K562 (cell line): Measurements from ENCODE around the gene SMIM30. TPM values are rescaled to one million over a fixed set of nuclear protein-coding genes. Genes with fewer than 3 reads are reported as not detected.

Source experiments
- HEY1 ChIP-seq: fragments of 250-450 bp; sonication (Bioruptor Pico); IDR thresholded peaks from 2 replicates; pipeline ENCODE4 v1.5.0; 2020; ENCODE audit warnings: mild to moderate bottlenecking, moderate library complexity, borderline replicate concordance
- KDM5B ChIP-seq: fragments of 200-600 bp; sonication (generic); IDR thresholded peaks from 2 replicates; pipeline ENCODE4 v1.6.1; 2012; ENCODE audit warnings: low read depth, mild to moderate bottlenecking, moderate library complexity, low read length, control low read depth, inconsistent platforms; ENCODE audit not compliant: insufficient replicate concordance
- KLF10 ChIP-seq: fragments of 250-450 bp; sonication (Bioruptor Pico); IDR thresholded peaks from 2 replicates; pipeline ENCODE4 v1.6.1; 2021; ENCODE audit warnings: matching md5 sums
- MECOM ChIP-seq: fragments of 250-450 bp; sonication (Bioruptor Pico); IDR thresholded peaks from 2 replicates; pipeline ENCODE4 v1.8.0; 2022; ENCODE audit warnings: inconsistent platforms
- ZNF212 ChIP-seq: fragments of 450-650 bp; formaldehyde crosslinking; IDR thresholded peaks from 2 replicates; pipeline ENCODE4 v1.4.0; 2020; ENCODE audit warnings: mild to moderate bottlenecking
- polyA plus RNA-seq, 8 experiments: library from polyadenylated mRNA; depleted of rRNA in 4 of 8; stranded (reverse) in 5 of 8; unstranded in 3 of 8; fragments of >200 nt; fragmentation: Nextera tagmentation in 2 of 8; fragmentation: Illumina TruSeq in 1 of 8; extraction: Ambion mirVana in 2 of 8; extraction: Trizol in 1 of 8; gene quantifications; 2 replicates each; pipeline versions ENCODE4 v1.2.1 to v1.2.3, GENCODE V29; 2011 to 2014; ENCODE audit warnings: inconsistent platforms in 1 of 8, missing spikeins in 1 of 8
- total RNA-seq, 7 experiments: library from RNA; depleted of rRNA in 6 of 7; stranded (reverse); fragments of >200 nt in 6 of 7; fragmentation: Illumina TruSeq in 2 of 7; extraction: Trizol in 2 of 7; gene quantifications; 2 replicates each; pipeline versions ENCODE4 v1.2.1 to v1.2.3, GENCODE V29; 2011 to 2021; ENCODE audit warnings: low replicate concordance in 1 of 7
- TF ChIP-seq, protein P1 (sequence below), 2 experiments: fragments of 450-650 bp; formaldehyde crosslinking in 1 of 2; IDR thresholded peaks; 2 replicates each; pipeline versions ENCODE4 v1.4.0 to v1.6.1; 2014 to 2020; ENCODE audit warnings: mild to moderate bottlenecking in 2 of 2, borderline replicate concordance in 1 of 2, low read depth in 1 of 2
- TF ChIP-seq, protein P2 (sequence below): fragments of 450-650 bp; formaldehyde crosslinking; IDR thresholded peaks from 2 replicates; pipeline ENCODE4 v1.4.0; 2022; ENCODE audit warnings: mild to moderate bottlenecking, moderate library complexity
- TF ChIP-seq, protein P3 (sequence below): fragments of 250-450 bp; sonication (Bioruptor Pico); IDR thresholded peaks from 2 replicates; pipeline ENCODE4 v1.4.0; 2020; ENCODE audit warnings: mild to moderate bottlenecking, moderate library complexity
- TF ChIP-seq, protein P4 (sequence below), 2 experiments: fragments of 250-450 bp in 1 of 2; fragments of 450-650 bp in 1 of 2; sonication (Bioruptor Pico) in 1 of 2; IDR thresholded peaks; 2 replicates each; pipeline versions ENCODE4 v1.6.1 to v1.8.0; 2016 to 2021; ENCODE audit warnings: mild to moderate bottlenecking in 2 of 2, moderate library complexity in 2 of 2, missing compliant biosample characterization in 1 of 2, missing genetic modification characterization in 1 of 2

Gene SMIM30
- total and polyA plus RNA-seq, 9 of the 15 experiments (the other 6 are each of a cell fraction or from before 2014, with no cell fraction given) = 161 to 891 (median 316) TPM

DNA sequence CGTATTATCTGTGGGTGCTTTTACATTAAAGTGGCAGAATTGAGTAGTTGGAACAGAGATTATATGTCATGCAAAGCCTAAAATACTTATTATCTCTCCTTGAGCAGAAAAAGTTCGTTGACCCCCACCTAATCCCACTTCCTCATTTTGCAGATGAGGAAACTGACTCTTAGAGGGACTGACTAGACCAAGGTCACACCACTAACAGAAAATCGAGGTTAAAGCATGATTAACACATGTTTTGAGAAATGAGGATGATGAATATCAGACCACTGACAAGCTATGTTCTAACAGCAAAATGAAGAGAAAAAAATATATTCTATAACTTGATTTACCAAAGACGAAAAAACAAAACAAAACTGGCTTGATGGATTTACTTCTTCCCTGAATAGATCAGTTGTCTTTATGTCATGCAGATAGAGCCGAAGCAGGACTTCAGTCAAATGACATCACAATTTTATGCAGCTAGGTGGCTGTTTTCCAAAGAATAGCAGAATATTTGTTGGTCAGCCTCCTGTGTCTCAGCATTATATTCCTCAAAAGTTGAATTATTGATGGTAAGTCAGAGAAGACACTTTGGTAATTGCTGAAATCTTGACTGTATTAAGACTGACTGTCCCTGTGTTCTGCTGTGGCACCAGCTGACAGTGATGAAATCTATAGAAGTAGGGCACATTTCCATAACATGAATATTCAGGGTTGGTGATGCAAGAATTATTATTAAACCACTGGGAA lies 24.2 kb upstream of the SMIM30 start (continued):
- TF ChIP-seq, protein P1, sequence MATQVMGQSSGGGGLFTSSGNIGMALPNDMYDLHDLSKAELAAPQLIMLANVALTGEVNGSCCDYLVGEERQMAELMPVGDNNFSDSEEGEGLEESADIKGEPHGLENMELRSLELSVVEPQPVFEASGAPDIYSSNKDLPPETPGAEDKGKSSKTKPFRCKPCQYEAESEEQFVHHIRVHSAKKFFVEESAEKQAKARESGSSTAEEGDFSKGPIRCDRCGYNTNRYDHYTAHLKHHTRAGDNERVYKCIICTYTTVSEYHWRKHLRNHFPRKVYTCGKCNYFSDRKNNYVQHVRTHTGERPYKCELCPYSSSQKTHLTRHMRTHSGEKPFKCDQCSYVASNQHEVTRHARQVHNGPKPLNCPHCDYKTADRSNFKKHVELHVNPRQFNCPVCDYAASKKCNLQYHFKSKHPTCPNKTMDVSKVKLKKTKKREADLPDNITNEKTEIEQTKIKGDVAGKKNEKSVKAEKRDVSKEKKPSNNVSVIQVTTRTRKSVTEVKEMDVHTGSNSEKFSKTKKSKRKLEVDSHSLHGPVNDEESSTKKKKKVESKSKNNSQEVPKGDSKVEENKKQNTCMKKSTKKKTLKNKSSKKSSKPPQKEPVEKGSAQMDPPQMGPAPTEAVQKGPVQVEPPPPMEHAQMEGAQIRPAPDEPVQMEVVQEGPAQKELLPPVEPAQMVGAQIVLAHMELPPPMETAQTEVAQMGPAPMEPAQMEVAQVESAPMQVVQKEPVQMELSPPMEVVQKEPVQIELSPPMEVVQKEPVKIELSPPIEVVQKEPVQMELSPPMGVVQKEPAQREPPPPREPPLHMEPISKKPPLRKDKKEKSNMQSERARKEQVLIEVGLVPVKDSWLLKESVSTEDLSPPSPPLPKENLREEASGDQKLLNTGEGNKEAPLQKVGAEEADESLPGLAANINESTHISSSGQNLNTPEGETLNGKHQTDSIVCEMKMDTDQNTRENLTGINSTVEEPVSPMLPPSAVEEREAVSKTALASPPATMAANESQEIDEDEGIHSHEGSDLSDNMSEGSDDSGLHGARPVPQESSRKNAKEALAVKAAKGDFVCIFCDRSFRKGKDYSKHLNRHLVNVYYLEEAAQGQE (IDR thresholded peaks at IDR 0.05; ENCODE audit: borderline replicate concordance) = no peak
- TF ChIP-seq, protein P1 (CRISPR knock-in tag; IDR thresholded peaks at IDR 0.05; ENCODE audit: low read depth) = no peak
- TF ChIP-seq MECOM (CRISPR knock-in tag) (no peak), ZNF212 (0 out of 2 replicates have a peak, but pooled peaks have one; percentile 5), HEY1 (no peak), KLF10 (CRISPR knock-in tag) (no peak), KDM5B (no peak)
- TF ChIP-seq, protein P2, sequence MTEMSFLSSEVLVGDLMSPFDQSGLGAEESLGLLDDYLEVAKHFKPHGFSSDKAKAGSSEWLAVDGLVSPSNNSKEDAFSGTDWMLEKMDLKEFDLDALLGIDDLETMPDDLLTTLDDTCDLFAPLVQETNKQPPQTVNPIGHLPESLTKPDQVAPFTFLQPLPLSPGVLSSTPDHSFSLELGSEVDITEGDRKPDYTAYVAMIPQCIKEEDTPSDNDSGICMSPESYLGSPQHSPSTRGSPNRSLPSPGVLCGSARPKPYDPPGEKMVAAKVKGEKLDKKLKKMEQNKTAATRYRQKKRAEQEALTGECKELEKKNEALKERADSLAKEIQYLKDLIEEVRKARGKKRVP (CRISPR knock-in tag) = peak; percentile 54
- TF ChIP-seq, protein P3, sequence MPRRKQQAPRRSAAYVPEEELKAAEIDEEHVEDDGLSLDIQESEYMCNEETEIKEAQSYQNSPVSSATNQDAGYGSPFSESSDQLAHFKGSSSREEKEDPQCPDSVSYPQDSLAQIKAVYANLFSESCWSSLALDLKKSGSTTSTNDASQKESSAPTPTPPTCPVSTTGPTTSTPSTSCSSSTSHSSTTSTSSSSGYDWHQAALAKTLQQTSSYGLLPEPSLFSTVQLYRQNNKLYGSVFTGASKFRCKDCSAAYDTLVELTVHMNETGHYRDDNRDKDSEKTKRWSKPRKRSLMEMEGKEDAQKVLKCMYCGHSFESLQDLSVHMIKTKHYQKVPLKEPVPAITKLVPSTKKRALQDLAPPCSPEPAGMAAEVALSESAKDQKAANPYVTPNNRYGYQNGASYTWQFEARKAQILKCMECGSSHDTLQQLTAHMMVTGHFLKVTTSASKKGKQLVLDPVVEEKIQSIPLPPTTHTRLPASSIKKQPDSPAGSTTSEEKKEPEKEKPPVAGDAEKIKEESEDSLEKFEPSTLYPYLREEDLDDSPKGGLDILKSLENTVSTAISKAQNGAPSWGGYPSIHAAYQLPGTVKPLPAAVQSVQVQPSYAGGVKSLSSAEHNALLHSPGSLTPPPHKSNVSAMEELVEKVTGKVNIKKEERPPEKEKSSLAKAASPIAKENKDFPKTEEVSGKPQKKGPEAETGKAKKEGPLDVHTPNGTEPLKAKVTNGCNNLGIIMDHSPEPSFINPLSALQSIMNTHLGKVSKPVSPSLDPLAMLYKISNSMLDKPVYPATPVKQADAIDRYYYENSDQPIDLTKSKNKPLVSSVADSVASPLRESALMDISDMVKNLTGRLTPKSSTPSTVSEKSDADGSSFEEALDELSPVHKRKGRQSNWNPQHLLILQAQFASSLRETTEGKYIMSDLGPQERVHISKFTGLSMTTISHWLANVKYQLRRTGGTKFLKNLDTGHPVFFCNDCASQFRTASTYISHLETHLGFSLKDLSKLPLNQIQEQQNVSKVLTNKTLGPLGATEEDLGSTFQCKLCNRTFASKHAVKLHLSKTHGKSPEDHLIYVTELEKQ (CRISPR knock-in tag) = no peak
- TF ChIP-seq, protein P4, sequence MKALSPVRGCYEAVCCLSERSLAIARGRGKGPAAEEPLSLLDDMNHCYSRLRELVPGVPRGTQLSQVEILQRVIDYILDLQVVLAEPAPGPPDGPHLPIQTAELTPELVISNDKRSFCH (CRISPR knock-in tag; IDR thresholded peaks at IDR 0.05) = no peak
- TF ChIP-seq, protein P4 (tag; IDR thresholded peaks at IDR 0.05) = no peak
